Vagina (tissue), 2 donors: ENCODE measurements around the gene TXLNA. TPM values are rescaled to one million over a fixed set of nuclear protein-coding genes. Genes with fewer than 3 reads are reported as not detected.
"Not testable (repeated sequence)": the region's sequence is repeated elsewhere in the genome, so short reads cannot be mapped to it uniquely, and the experiment has no call there.

Source experiments
- DNase-seq, 2 donors: peaks; one replicate each; pipeline ENCODE4 v3.0.0-alpha.2; 2017; ENCODE audit errors: extremely low spot score in 2 of 2
- H3K27ac ChIP-seq: fragments of 200-600 bp; sonication (generic); one replicate; pipeline ENCODE4 v1.5.1; 2019
- H3K27me3 ChIP-seq: fragments of 200-600 bp; sonication (generic); one replicate; pipeline ENCODE4 v1.5.1; 2019
- H3K36me3 ChIP-seq, 2 donors: fragments of 200-600 bp; sonication (generic); one replicate each; pipeline ENCODE4 v1.5.1; 2017 to 2019
- H3K4me1 ChIP-seq: fragments of 200-600 bp; sonication (generic); one replicate; pipeline ENCODE4 v1.5.1; 2019
- H3K4me3 ChIP-seq, 2 donors: fragments of 200-600 bp; sonication (generic); 1 replicate in 1 of 2; 2 replicates in 1 of 2; pipeline ENCODE4 v1.5.1; 2016 to 2019
- H3K9me3 ChIP-seq: fragments of 200-600 bp; sonication (generic); one replicate; pipeline ENCODE4 v1.5.1; 2019
- CTCF ChIP-seq, 3 experiments: fragments of 450-650 bp in 2 of 3; fragments of 200-600 bp in 1 of 3; sonication (generic) in 1 of 3; IDR thresholded peaks; one replicate each; pipeline ENCODE4 v1.5.1; 2017 to 2019; ENCODE audit warnings: antibody characterized with exemption in 3 of 3, mild to moderate bottlenecking in 2 of 3, moderate library complexity in 2 of 3
- POLR2A ChIP-seq, 2 donors: fragments of 450-650 bp; IDR thresholded peaks; one replicate each; pipeline ENCODE4 v1.6.1; 2017; ENCODE audit warnings: antibody characterized with exemption in 2 of 2, mild to moderate bottlenecking in 2 of 2, moderate library complexity in 2 of 2
- POLR2AphosphoS5 ChIP-seq, 2 donors: sonication (generic); formaldehyde crosslinking; IDR thresholded peaks; one replicate each; pipeline ENCODE4 v1.9.0; 2017; ENCODE audit warnings: antibody characterized with exemption in 2 of 2, mild to moderate bottlenecking in 2 of 2, low read depth in 1 of 2; ENCODE audit not compliant: insufficient read depth in 1 of 2
- intact Hi-C: fragments of 100-400 bp; cut with DNase I; formaldehyde crosslinking; loops from one replicate; pipeline ENCODE4 v1.15.1; 2023
- total RNA-seq: library from RNA; depleted of rRNA; stranded (reverse); fragments of >200 nt; gene quantifications from one replicate; pipeline ENCODE4 v1.2.3, GENCODE V29; 2016

The TXLNA gene
- total RNA-seq, 1 donor from 2014 or later: 45.7 TPM

- Histone ChIP-seq H3K36me3 (no peaks in the 10 kb centered on the region), H3K4me1 (peaks cover 26% of the 10 kb centered on the region), H3K4me3 (no peak overlapping the region), H3K27me3 (no peaks in the 10 kb centered on the region), H3K27ac (no peak overlapping the region), H3K9me3 (no peaks in the 10 kb centered on the region)
- no peak for DNase-seq
- TF ChIP-seq POLR2AphosphoS5 (IDR thresholded peaks at IDR 0.05; ENCODE audit: insufficient read depth in 1 of 2, low read depth in 1 of 2): no peak
- no peak for TF ChIP-seq CTCF (IDR thresholded peaks at IDR 0.05)
- no peak for TF ChIP-seq POLR2A (IDR thresholded peaks at IDR 0.05)
- intact Hi-C loops: no loop called here
Observed at GRCh38 chr1:32144033-32144432, 35.4 kb upstream of the TXLNA start.

- H3K27ac ChIP-seq, intact Hi-C loops, H3K36me3 ChIP-seq, DNase-seq, H3K27me3 ChIP-seq, H3K4me3 ChIP-seq, H3K9me3 ChIP-seq: not testable (repeated sequence)
- H3K4me1 ChIP-seq: peaks cover 22% of the 10 kb centered on the region
Observed at GRCh38 chr1:32147799-32148198, 31.7 kb upstream of the TXLNA start.

GRCh38 chr1:32150847-32151246 lies 28.6 kb upstream of the TXLNA start:
- TF ChIP-seq POLR2A (IDR thresholded peaks at IDR 0.05): no peak
- TF ChIP-seq CTCF (IDR thresholded peaks at IDR 0.05): no peak
- TF ChIP-seq POLR2AphosphoS5 (IDR thresholded peaks at IDR 0.05; ENCODE audit: insufficient read depth in 1 of 2, low read depth in 1 of 2): no peak
- peaks cover 19% of the 10 kb centered on the region for H3K4me1 ChIP-seq
- H3K4me3 ChIP-seq: no peak overlapping the region
- H3K9me3 ChIP-seq: no peaks in the 10 kb centered on the region
- intact Hi-C loops: no loop called here
- no peak for DNase-seq
- H3K27ac ChIP-seq: peak overlapping the region; percentile 41
- H3K27me3 ChIP-seq: no peaks in the 10 kb centered on the region
- peaks cover 0 to 11% of the 10 kb centered on the region in 2 donors for H3K36me3 ChIP-seq

- H3K27me3 ChIP-seq: no peaks in the 10 kb centered on the region
- H3K9me3 ChIP-seq: no peaks in the 10 kb centered on the region
- H3K27ac ChIP-seq: no peak overlapping the region
- no peak for DNase-seq
- H3K36me3 ChIP-seq: peaks cover 0 to 16% of the 10 kb centered on the region in 2 donors
- no peak overlapping the region for H3K4me3 ChIP-seq
- TF ChIP-seq CTCF (IDR thresholded peaks at IDR 0.05): no peak
- no peak for TF ChIP-seq POLR2A (IDR thresholded peaks at IDR 0.05)
- TF ChIP-seq POLR2AphosphoS5 (IDR thresholded peaks at IDR 0.05; ENCODE audit: insufficient read depth in 1 of 2, low read depth in 1 of 2): no peak
- peaks cover 19% of the 10 kb centered on the region for H3K4me1 ChIP-seq
- intact Hi-C loops: no loop called here
Observed at GRCh38 chr1:32151319-32151787, 28.1 kb upstream of the TXLNA start.

- no peaks in the 10 kb centered on the region for H3K9me3 ChIP-seq
- H3K4me1 ChIP-seq: no peaks in the 10 kb centered on the region
- H3K27me3 ChIP-seq: no peaks in the 10 kb centered on the region
- H3K27ac ChIP-seq: no peak overlapping the region
- no peak overlapping the region for H3K4me3 ChIP-seq
- intact Hi-C loops: no loop called here
- peaks cover 4 to 92% of the 10 kb centered on the region in 2 donors for H3K36me3 ChIP-seq
- TF ChIP-seq POLR2A (IDR thresholded peaks at IDR 0.05) (no peak), POLR2AphosphoS5 (IDR thresholded peaks at IDR 0.05; ENCODE audit: insufficient read depth in 1 of 2, low read depth in 1 of 2) (no peak), CTCF (IDR thresholded peaks at IDR 0.05) (no peak)
- no peak for DNase-seq
Observed at GRCh38 chr1:32159189-32159588, 20.3 kb upstream of the TXLNA start.
